A549 (cell line): ENCODE results near the gene DNAH7. TPM values are rescaled to one million over a fixed set of nuclear protein-coding genes. Genes with fewer than 3 reads are reported as not detected.

Experiments used
- ATAC-seq, 2 experiments: fragments of 200-7000 bp in 1 of 2; fragments of >200 bp in 1 of 2; cut with Nextera tagmentation in 1 of 2; cut with Tn5 transposase in 1 of 2; 3 replicates each; pipeline versions ENCODE4 v1.8.0 to v1.9.1; 2018 to 2020; ENCODE audit warnings: mild to moderate bottlenecking in 1 of 2, moderate library complexity in 1 of 2
- CTCF ChIA-PET: fragments of 300-600 bp; sonication (Branson Sonifier 250); formaldehyde crosslinking; extraction: SDS; loops from one replicate; lab custom pipeline; 2021; ENCODE audit warnings: antibody characterized with exemption, inconsistent platforms; lab: Yijun Ruan, JAX
- POLR2A ChIA-PET: fragments of 350-600 bp; formaldehyde crosslinking; extraction: SDS; loops from one replicate; lab custom pipeline; 2021; ENCODE audit warnings: antibody characterized with exemption, inconsistent platforms; lab: Yijun Ruan, JAX
- DNase-seq, 2 experiments: peaks; one replicate each; pipeline versions ENCODE4 v3.0.0 to v3.0.0-alpha.2; 2011 to 2016; ENCODE audit warnings: low read depth in 1 of 2, low spot score in 1 of 2
- FAIRE-seq: peaks from 2 replicates; lab custom pipeline; 2011; peaks lifted over from hg19 to GRCh38; lab: Jason Lieb, UNC
- H3K27ac ChIP-seq, 2 experiments: fragments of >200 bp; sonication (Bioruptor Twin); formaldehyde crosslinking; 3 replicates each; pipeline ENCODE4 v1.5.1; 2016 to 2017
- H3K4me1 ChIP-seq: fragments of >200 bp; sonication (Bioruptor Twin); formaldehyde crosslinking; 3 replicates; pipeline ENCODE4 v1.6.1; 2016
- H3K4me2 ChIP-seq: fragments of >200 bp; sonication (Bioruptor Twin); formaldehyde crosslinking; 3 replicates; pipeline ENCODE4 v1.6.1; 2016
- H3K4me3 ChIP-seq: fragments of >200 bp; sonication (Bioruptor Twin); formaldehyde crosslinking; 3 replicates; pipeline ENCODE4 v1.5.1; 2016
- H3K9me3 ChIP-seq: fragments of >200 bp; sonication (Bioruptor Twin); formaldehyde crosslinking; 3 replicates; pipeline ENCODE4 v1.6.1; 2016
- CBX8 ChIP-seq: fragments of 200-600 bp; sonication (generic); IDR thresholded peaks from 2 replicates; pipeline ENCODE4 v1.6.1; 2016
- CHD4 ChIP-seq: fragments of 200-600 bp; sonication (generic); IDR thresholded peaks from 2 replicates; pipeline ENCODE4 v1.6.1; 2016; ENCODE audit warnings: antibody characterized with exemption, mild to moderate bottlenecking, borderline replicate concordance
- CTCF ChIP-seq: fragments of >200 bp; sonication (Bioruptor Twin); formaldehyde crosslinking; IDR thresholded peaks from 3 replicates; pipeline ENCODE4 v1.5.1; 2016
- EHF ChIP-seq: fragments of 250-450 bp; sonication (Bioruptor Pico); IDR thresholded peaks from 2 replicates; pipeline ENCODE4 v1.5.0; 2020; ENCODE audit warnings: mild to moderate bottlenecking
- ELK1 ChIP-seq: fragments of 150-350 bp; IDR thresholded peaks from 2 replicates; pipeline ENCODE4 v1.6.1; 2014; ENCODE audit warnings: low read depth, mild to moderate bottlenecking, low read length
- FOSB ChIP-seq: fragments of 250-450 bp; sonication (Bioruptor Pico); IDR thresholded peaks from 2 replicates; pipeline ENCODE4 v1.5.0; 2020; ENCODE audit warnings: mild to moderate bottlenecking, moderate library complexity
- HEYL ChIP-seq: fragments of 250-450 bp; sonication (Bioruptor Pico); IDR thresholded peaks from 2 replicates; pipeline ENCODE4 v1.8.0; 2021; ENCODE audit warnings: mild to moderate bottlenecking, moderate library complexity
- HOXA7 ChIP-seq: fragments of 250-450 bp; sonication (Bioruptor Pico); IDR thresholded peaks from 2 replicates; pipeline ENCODE4 v1.5.0; 2020; ENCODE audit warnings: mild to moderate bottlenecking, moderate library complexity
- KDM1A ChIP-seq: fragments of 200-600 bp; sonication (generic); IDR thresholded peaks from 2 replicates; pipeline ENCODE4 v1.6.1; 2016; ENCODE audit warnings: low read depth, mild to moderate bottlenecking
- KDM5A ChIP-seq: fragments of 200-600 bp; sonication (generic); IDR thresholded peaks from 2 replicates; pipeline ENCODE4 v1.6.1; 2016; ENCODE audit warnings: antibody characterized with exemption, mild to moderate bottlenecking
- MAFK ChIP-seq: fragments of 450-650 bp; IDR thresholded peaks from 2 replicates; pipeline ENCODE4 v1.6.1; 2014; ENCODE audit not compliant: partially characterized antibody
- NFE2L2 ChIP-seq: fragments of 150-350 bp; conservative IDR thresholded peaks from 2 replicates; pipeline ENCODE4 v1.6.1; 2014; ENCODE audit warnings: low read length
- PHF8 ChIP-seq: fragments of 200-600 bp; sonication (generic); IDR thresholded peaks from 2 replicates; pipeline ENCODE4 v1.6.1; 2016; ENCODE audit warnings: low read depth, mild to moderate bottlenecking, antibody characterized with exemption, moderate library complexity, borderline replicate concordance
- POLR2AphosphoS2 ChIP-seq: conservative IDR thresholded peaks from 2 replicates; pipeline ENCODE4 v1.6.1; 2012; ENCODE audit warnings: low read length, improper control_type of control experiment, inconsistent platforms
- RAD21 ChIP-seq, 2 experiments: fragments of >200 bp in 1 of 2; sonication (Bioruptor Twin) in 1 of 2; formaldehyde crosslinking in 1 of 2; IDR thresholded peaks in 1 of 2; conservative IDR thresholded peaks in 1 of 2; 2 replicates in 1 of 2; 3 replicates in 1 of 2; pipeline ENCODE4 v1.6.1; 2012 to 2018; ENCODE audit warnings: inconsistent platforms in 1 of 2
- RFX5 ChIP-seq: fragments of 450-650 bp; IDR thresholded peaks from 2 replicates; pipeline ENCODE4 v1.7.1; 2014; ENCODE audit warnings: antibody characterized with exemption, mild to moderate bottlenecking, moderate library complexity
- TP53 ChIP-seq: fragments of 250-450 bp; sonication (Bioruptor Pico); IDR thresholded peaks from 2 replicates; pipeline ENCODE4 v1.5.0; 2021; ENCODE audit warnings: mild to moderate bottlenecking, moderate library complexity
- USF2 ChIP-seq: fragments of 450-650 bp; IDR thresholded peaks from 2 replicates; pipeline ENCODE4 v1.6.1; 2014; ENCODE audit warnings: antibody characterized with exemption
- ZC3H11A ChIP-seq: fragments of 450-650 bp; IDR thresholded peaks from 2 replicates; pipeline ENCODE4 v1.6.1; 2014; ENCODE audit warnings: antibody characterized with exemption, mild to moderate bottlenecking
- WGBS: methylation state at CpG from one replicate; pipeline ENCODE4 v1.1.6; 2017; ENCODE audit errors: missing lambda C conversion rate; 5-methylcytosine and 5-hydroxymethylcytosine counted together
- polyA plus RNA-seq, 4 experiments: library from polyadenylated mRNA; depleted of rRNA in 3 of 4; stranded (reverse); fragments of >200 nt; fragmentation: RNase III in 1 of 4; extraction: RNeasy Plus Mini Kit Qiagen cat#74134 plus additional on column Dnase treatment in 1 of 4; gene quantifications; 2 replicates in 3 of 4; 3 replicates in 1 of 4; pipeline ENCODE4 v1.2.3, GENCODE V29; 2011 to 2017
- TF ChIP-seq, protein P1 (sequence below): fragments of 200-600 bp; sonication (generic); IDR thresholded peaks from 2 replicates; pipeline ENCODE4 v1.6.1; 2016; ENCODE audit warnings: antibody characterized with exemption, mild to moderate bottlenecking, moderate library complexity
- TF ChIP-seq, protein P2 (sequence below): fragments of >200 bp; sonication (Bioruptor Twin); formaldehyde crosslinking; IDR thresholded peaks from 2 replicates; pipeline ENCODE4 v1.6.1; 2016

DNAH7 gene
- polyA plus RNA-seq, 2 of the 4 experiments (the other 2 are of a cell fraction), result 0.43 to 1.5 TPM

DNA sequence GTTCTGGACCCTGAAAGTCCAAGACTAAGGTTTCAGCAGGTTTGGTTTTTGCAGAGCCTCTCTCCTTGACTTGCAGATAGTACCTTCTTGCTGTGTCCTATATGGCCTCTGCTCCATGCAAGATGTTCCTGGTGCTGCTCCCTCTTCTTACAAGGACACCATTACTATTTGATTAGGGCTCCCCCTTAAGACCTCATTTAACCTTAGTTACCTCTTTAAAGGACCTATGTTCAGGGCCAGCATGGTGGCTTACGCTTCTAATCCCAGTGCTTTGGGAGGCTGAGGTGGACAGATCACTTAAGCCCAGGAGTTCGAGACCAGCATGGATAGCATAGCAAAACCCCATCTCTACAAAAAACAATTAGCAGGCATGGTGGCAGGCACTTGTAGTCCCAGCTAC is 232.6 kb downstream of the DNAH7 start:
- ChIA-PET POLR2A (no interaction called here), CTCF (interaction anchor here (0.7 kb wide), 1 partner anchor 38 kb away, joined by 3 read pairs; no protein-coding TSS in a partner anchor)
- FAIRE-seq (no peak), ATAC-seq (no peak), DNase-seq (no peak)
- WGBS, result 63% methylated on average over 2 of the region's 2 CpGs
- no peak for TF ChIP-seq HEYL
- TF ChIP-seq KDM1A, result no peak
- TF ChIP-seq USF2, result no peak
- TF ChIP-seq PHF8, result no peak
- no peak for TF ChIP-seq CBX8
- no peak for TF ChIP-seq ELK1
- TF ChIP-seq, protein P1, sequence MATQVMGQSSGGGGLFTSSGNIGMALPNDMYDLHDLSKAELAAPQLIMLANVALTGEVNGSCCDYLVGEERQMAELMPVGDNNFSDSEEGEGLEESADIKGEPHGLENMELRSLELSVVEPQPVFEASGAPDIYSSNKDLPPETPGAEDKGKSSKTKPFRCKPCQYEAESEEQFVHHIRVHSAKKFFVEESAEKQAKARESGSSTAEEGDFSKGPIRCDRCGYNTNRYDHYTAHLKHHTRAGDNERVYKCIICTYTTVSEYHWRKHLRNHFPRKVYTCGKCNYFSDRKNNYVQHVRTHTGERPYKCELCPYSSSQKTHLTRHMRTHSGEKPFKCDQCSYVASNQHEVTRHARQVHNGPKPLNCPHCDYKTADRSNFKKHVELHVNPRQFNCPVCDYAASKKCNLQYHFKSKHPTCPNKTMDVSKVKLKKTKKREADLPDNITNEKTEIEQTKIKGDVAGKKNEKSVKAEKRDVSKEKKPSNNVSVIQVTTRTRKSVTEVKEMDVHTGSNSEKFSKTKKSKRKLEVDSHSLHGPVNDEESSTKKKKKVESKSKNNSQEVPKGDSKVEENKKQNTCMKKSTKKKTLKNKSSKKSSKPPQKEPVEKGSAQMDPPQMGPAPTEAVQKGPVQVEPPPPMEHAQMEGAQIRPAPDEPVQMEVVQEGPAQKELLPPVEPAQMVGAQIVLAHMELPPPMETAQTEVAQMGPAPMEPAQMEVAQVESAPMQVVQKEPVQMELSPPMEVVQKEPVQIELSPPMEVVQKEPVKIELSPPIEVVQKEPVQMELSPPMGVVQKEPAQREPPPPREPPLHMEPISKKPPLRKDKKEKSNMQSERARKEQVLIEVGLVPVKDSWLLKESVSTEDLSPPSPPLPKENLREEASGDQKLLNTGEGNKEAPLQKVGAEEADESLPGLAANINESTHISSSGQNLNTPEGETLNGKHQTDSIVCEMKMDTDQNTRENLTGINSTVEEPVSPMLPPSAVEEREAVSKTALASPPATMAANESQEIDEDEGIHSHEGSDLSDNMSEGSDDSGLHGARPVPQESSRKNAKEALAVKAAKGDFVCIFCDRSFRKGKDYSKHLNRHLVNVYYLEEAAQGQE, result no peak
- TF ChIP-seq KDM5A, result no peak
- TF ChIP-seq EHF (CRISPR knock-in tag), result no peak
- TF ChIP-seq RFX5, result no peak
- TF ChIP-seq, protein P2, sequence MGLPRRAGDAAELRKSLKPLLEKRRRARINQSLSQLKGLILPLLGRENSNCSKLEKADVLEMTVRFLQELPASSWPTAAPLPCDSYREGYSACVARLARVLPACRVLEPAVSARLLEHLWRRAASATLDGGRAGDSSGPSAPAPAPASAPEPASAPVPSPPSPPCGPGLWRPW, result no peak
- H3K4me3 ChIP-seq, result no peak overlapping the region
- H3K4me2 ChIP-seq, result no peak overlapping the region
- H3K9me3 ChIP-seq, result no peaks in the 10 kb centered on the region
- no peak overlapping the region for H3K27ac ChIP-seq
- no peaks in the 10 kb centered on the region for H3K4me1 ChIP-seq

DNA sequence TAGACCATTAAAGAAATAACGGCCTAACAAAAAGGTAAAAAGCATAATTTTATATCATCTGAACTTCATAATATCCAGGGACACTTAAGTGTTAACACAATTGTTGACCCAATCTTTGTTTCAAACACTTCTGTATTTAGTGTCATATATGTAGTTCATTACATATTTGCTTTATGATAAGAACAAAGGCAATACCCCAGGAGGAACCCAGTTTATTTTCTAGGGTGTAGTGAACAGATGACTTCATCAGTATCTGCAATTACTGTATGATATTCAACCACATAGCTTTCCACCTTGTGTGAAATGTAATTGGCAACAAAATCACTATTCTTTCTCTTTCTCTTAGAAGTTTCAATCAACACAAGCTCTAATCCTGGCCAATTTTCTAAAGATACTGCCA is 233.8 kb downstream of the DNAH7 start:
- CTCF ChIA-PET, result no interaction called here
- 75% methylated on average over 1 of the region's 1 CpG for WGBS
- POLR2A ChIA-PET, result no interaction called here
- FAIRE-seq, result no peak
- Histone ChIP-seq H3K4me3 (no peak overlapping the region), H3K4me1 (no peaks in the 10 kb centered on the region), H3K4me2 (no peak overlapping the region), H3K27ac (no peak overlapping the region), H3K9me3 (no peaks in the 10 kb centered on the region)
- DNase-seq, result no peak
- no peak for ATAC-seq
- no peak for TF ChIP-seq MAFK
- TF ChIP-seq CBX8, result no peak
- no peak for TF ChIP-seq CTCF
- no peak for TF ChIP-seq ELK1
- no peak for TF ChIP-seq NFE2L2
- TF ChIP-seq HOXA7, result no peak
- TF ChIP-seq FOSB, result no peak
- no peak for TF ChIP-seq ZC3H11A
- TF ChIP-seq TP53, result no peak
- no peak for TF ChIP-seq CHD4
- TF ChIP-seq POLR2AphosphoS2, result no peak
- no peak for TF ChIP-seq RAD21 (conservative IDR thresholded peaks at IDR 0.05 in 1 of 2, IDR thresholded peaks at IDR 0.05 in 1 of 2)
